ENCODE results near the gene IDS.
"Not testable (repeated sequence)": the region's sequence is repeated elsewhere in the genome, so short reads cannot be mapped to it uniquely, and the experiment has no call there.

Gene IDS

DNA sequence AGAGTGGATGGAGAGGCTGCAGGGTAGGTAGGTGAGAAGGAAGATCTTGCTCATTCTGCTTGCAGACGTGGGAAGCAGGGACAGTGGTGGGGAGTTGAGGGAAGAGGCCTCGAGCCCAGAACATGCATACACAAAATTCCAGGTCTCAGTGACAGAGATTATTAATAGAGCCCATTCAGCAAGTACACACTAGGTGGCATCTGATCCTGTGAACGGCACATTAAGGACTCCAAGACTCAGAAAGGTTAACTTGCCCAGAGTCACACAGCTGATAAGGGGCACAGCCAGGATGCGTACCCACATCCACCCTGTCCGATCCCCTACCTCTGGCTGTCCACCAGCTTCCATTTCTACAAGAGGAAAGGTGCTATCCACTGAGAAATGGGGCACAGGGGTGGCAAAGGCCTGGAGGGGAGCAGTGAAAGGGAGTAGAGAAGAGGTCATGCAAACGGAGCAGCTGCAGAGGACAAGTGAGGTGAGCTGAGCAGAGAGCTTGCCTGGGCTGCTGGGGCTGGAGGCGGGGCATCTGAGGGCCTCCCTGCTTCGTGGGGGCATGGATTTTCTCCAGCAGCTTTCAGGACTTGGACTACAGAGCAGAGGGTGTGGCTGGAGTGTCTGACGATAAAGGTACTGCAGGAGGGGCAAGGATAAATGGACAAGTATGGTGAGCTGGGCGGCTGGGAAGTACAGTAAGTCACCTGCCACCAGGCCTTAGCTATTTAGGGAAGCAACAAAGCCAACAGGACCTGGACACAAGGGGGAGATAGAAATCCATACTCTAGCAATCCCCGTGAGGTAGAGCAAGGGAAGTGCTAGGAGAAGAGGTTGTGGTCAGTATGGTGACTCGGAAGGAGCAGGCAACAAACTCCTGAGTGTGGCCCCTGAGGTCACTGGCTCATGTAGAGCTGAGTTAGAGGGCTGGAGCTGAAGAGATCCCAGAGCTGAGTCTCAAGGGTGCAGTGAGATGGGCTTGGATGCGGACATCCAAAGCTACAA, 11.2 kb downstream of the IDS start:
- no peak for DNase-seq (ENCODE audit: low read depth in 1 of 2, low spot score in 1 of 2)
- H3K4me3 ChIP-seq (replicated peaks; ENCODE audit: insufficient read depth, low read length), result no peak overlapping the region
- H3K27ac ChIP-seq (replicated peaks), result no peak overlapping the region
- TF ChIP-seq, protein P1, sequence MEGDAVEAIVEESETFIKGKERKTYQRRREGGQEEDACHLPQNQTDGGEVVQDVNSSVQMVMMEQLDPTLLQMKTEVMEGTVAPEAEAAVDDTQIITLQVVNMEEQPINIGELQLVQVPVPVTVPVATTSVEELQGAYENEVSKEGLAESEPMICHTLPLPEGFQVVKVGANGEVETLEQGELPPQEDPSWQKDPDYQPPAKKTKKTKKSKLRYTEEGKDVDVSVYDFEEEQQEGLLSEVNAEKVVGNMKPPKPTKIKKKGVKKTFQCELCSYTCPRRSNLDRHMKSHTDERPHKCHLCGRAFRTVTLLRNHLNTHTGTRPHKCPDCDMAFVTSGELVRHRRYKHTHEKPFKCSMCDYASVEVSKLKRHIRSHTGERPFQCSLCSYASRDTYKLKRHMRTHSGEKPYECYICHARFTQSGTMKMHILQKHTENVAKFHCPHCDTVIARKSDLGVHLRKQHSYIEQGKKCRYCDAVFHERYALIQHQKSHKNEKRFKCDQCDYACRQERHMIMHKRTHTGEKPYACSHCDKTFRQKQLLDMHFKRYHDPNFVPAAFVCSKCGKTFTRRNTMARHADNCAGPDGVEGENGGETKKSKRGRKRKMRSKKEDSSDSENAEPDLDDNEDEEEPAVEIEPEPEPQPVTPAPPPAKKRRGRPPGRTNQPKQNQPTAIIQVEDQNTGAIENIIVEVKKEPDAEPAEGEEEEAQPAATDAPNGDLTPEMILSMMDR (IDR thresholded peaks at IDR 0.05; ENCODE audit: insufficient read depth, low read length), result no peak
- no peak for TF ChIP-seq POLR2AphosphoS5 (IDR thresholded peaks at IDR 0.05; ENCODE audit: low read depth)
- no peak for TF ChIP-seq GABPA (IDR thresholded peaks at IDR 0.05; ENCODE audit: low read depth)
- TF ChIP-seq, protein P2, sequence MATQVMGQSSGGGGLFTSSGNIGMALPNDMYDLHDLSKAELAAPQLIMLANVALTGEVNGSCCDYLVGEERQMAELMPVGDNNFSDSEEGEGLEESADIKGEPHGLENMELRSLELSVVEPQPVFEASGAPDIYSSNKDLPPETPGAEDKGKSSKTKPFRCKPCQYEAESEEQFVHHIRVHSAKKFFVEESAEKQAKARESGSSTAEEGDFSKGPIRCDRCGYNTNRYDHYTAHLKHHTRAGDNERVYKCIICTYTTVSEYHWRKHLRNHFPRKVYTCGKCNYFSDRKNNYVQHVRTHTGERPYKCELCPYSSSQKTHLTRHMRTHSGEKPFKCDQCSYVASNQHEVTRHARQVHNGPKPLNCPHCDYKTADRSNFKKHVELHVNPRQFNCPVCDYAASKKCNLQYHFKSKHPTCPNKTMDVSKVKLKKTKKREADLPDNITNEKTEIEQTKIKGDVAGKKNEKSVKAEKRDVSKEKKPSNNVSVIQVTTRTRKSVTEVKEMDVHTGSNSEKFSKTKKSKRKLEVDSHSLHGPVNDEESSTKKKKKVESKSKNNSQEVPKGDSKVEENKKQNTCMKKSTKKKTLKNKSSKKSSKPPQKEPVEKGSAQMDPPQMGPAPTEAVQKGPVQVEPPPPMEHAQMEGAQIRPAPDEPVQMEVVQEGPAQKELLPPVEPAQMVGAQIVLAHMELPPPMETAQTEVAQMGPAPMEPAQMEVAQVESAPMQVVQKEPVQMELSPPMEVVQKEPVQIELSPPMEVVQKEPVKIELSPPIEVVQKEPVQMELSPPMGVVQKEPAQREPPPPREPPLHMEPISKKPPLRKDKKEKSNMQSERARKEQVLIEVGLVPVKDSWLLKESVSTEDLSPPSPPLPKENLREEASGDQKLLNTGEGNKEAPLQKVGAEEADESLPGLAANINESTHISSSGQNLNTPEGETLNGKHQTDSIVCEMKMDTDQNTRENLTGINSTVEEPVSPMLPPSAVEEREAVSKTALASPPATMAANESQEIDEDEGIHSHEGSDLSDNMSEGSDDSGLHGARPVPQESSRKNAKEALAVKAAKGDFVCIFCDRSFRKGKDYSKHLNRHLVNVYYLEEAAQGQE (IDR thresholded peaks at IDR 0.05; ENCODE audit: insufficient replicate concordance, low read depth), result no peak
- TF ChIP-seq SPI1 (IDR thresholded peaks at IDR 0.05; ENCODE audit: borderline replicate concordance, low read depth), result no peak
- no peaks in the 10 kb centered on the region for H3K27me3 ChIP-seq (ENCODE audit: insufficient read depth, poor library complexity, severe bottlenecking)

DNA sequence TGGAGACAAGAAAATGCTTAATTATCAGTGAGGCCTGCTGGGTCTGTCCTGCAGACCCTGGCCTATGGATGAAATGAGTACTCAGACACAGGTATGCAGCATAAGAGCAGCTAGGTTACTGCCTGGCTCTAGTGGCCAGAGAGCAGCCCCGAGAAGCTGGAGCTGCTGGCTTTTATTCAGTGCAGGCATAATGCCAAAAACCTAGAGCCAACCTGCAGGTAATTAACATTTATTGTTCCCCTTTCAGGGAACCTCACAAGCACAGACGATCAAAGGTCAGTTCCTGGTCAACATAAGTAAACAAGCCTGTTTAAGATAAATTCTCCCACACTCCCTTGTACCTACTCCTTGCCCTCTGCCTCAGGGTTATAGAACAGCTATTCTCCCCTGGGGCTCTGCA, 13.3 kb downstream of the IDS start:
- no peak overlapping the region for H3K4me3 ChIP-seq (replicated peaks; ENCODE audit: insufficient read depth, low read length)
- DNase-seq (ENCODE audit: low read depth in 1 of 2, low spot score in 1 of 2), result no peak
- TF ChIP-seq, protein P2 (IDR thresholded peaks at IDR 0.05; ENCODE audit: insufficient replicate concordance, low read depth), result no peak

DNA sequence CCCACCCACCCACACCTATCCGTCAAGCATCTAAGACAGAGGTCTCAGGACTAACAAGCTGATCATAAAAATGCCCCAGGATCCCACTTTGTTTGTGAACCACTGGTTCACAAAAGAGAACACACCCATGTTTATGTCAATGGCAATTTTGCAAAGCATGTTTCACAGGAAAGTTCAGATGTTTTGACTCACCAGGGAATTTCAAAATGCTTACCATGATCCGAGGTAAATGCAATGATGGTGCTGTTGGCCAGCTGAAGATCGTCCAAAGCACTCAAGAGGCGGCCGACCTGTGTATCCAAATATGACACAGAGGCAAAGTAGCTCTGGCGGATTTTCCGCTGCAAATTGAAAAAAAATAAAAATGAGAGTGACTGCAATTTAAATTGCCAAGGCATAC, 15.0 kb downstream of the IDS start:
- TF ChIP-seq GABPA (IDR thresholded peaks at IDR 0.05; ENCODE audit: low read depth) (no peak), POLR2AphosphoS5 (IDR thresholded peaks at IDR 0.05; ENCODE audit: low read depth) (no peak), SPI1 (IDR thresholded peaks at IDR 0.05; ENCODE audit: borderline replicate concordance, low read depth) (no peak)
- TF ChIP-seq, protein P1 (IDR thresholded peaks at IDR 0.05; ENCODE audit: insufficient read depth, low read length), result no peak
- TF ChIP-seq, protein P2 (IDR thresholded peaks at IDR 0.05; ENCODE audit: insufficient replicate concordance, low read depth), result no peak
- Histone ChIP-seq H3K27me3 (ENCODE audit: insufficient read depth, poor library complexity, severe bottlenecking) (no peaks in the 10 kb centered on the region), H3K27ac (replicated peaks) (no peak overlapping the region), H3K4me3 (replicated peaks; ENCODE audit: insufficient read depth, low read length) (no peak overlapping the region)
- no peak for DNase-seq (ENCODE audit: low read depth in 1 of 2, low spot score in 1 of 2)

More for the DNA sequence above, 13.3 kb downstream of the IDS start:
- H3K27ac ChIP-seq (replicated peaks), result no peak overlapping the region
- H3K27me3 ChIP-seq (ENCODE audit: insufficient read depth, poor library complexity, severe bottlenecking), result no peaks in the 10 kb centered on the region

DNA sequence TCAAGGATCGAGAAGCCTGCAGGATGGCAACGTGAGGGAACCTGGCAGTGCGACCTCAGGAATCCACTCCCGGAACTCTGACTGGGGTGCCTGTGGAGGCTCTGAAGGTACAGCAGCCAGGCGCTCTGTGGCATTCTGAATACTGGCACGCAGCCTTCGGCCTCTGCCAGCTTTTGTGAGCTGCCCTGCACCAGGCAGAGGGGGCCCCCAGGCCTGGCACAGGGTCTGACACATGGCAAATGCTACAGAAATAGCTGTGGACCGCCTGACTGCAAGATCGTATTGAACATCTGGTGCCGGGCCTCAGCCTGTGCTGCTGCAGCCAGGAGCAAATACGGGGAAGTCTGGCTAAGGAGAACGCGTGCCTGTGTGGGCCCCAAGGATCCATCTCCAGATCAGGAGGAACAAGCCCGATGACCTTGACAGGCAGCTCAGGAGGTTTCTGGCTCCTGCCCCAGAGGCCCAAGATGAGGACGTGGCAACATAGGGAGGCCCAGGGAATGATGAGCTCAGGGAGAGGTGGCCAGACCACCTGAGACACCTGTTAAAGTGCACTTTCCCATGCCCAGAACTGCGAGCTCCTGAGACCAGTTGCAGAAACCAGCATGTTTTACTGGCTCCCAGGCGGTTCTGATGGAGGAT, 16.6 kb downstream of the IDS start:
- H3K4me3 ChIP-seq (replicated peaks; ENCODE audit: insufficient read depth, low read length); DNase-seq (ENCODE audit: low read depth in 1 of 2, low spot score in 1 of 2); H3K27me3 ChIP-seq (ENCODE audit: insufficient read depth, poor library complexity, severe bottlenecking); H3K27ac ChIP-seq (replicated peaks): not testable (repeated sequence)

DNA sequence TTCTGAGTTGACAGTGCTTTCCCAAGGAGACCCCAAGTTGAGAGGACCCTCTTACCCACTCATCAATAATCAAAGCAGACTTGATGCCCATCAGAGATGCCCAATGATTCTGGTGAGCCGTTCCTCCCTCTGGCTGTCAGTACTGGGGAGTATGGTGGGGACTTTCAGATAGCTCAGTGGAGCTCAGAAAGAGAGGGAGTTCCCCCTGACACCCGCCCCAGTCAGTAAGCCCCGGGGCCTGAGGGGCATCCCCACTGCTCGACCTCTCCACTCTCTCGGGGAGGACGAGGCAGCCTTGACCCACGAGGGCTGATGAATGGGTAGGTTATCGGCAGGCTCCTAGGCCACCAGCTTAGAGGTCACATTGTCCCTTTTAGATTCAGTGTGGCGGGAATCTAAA, 17.1 kb downstream of the IDS start:
- not testable (repeated sequence) for H3K27ac ChIP-seq (replicated peaks); H3K27me3 ChIP-seq (ENCODE audit: insufficient read depth, poor library complexity, severe bottlenecking); DNase-seq (ENCODE audit: low read depth in 1 of 2, low spot score in 1 of 2); H3K4me3 ChIP-seq (replicated peaks; ENCODE audit: insufficient read depth, low read length)

Measured in HL-60 (cell line).